ENCODE results near the gene ABCG4.

GRCh38 chr11:119156496-119156895 lies 7.6 kb downstream of the ABCG4 start:
- TF ChIP-seq EZH2 (IDR thresholded peaks at IDR 0.05; ENCODE audit: borderline replicate concordance, insufficient read depth, low read depth, low read length, poor library complexity, severe bottlenecking) (no peak), CTCF (IDR thresholded peaks at IDR 0.05) (no peak)
